HL-60 (cell line): ENCODE measurements around the gene NR2F1-AS1.

Source experiments
- CTCF ChIP-seq: IDR thresholded peaks from one replicate; pipeline ENCODE4 v1.5.1; 2011; ENCODE audit warnings: low read length, control low read depth, inconsistent platforms; ENCODE audit not compliant: insufficient read depth
- POLR2AphosphoS5 ChIP-seq: IDR thresholded peaks from 2 replicates; pipeline ENCODE4 v1.6.1; 2012; ENCODE audit warnings: low read depth
- REST ChIP-seq: IDR thresholded peaks from 2 replicates; pipeline ENCODE4 v1.6.1; 2012; ENCODE audit warnings: low read depth; ENCODE audit not compliant: insufficient replicate concordance

GRCh38 chr5:93423300-93423699 is 157.7 kb downstream of the NR2F1-AS1 start:
- TF ChIP-seq POLR2AphosphoS5 (no peak), CTCF (no peak), REST (no peak)
